Occipital lobe (tissue), 2 donors: ENCODE data around the gene GPSM1. TPM values are rescaled to one million over a fixed set of nuclear protein-coding genes. Genes with fewer than 3 reads are reported as not detected.
A peak's percentile ranks its signal among the peaks of the same experiment; 100 is the strongest.

Experiments
- DNase-seq: peaks from one replicate; lab custom pipeline; 2025; lab: John Stamatoyannopoulos, UW
- total RNA-seq: library from RNA; depleted of rRNA; stranded (reverse); fragments of >200 nt; gene quantifications from one replicate; pipeline ENCODE4 v1.2.3, GENCODE V29; 2014

The GPSM1 gene
- total RNA-seq, 1 donor from 2014 or later, result 73.6 TPM

DNA sequence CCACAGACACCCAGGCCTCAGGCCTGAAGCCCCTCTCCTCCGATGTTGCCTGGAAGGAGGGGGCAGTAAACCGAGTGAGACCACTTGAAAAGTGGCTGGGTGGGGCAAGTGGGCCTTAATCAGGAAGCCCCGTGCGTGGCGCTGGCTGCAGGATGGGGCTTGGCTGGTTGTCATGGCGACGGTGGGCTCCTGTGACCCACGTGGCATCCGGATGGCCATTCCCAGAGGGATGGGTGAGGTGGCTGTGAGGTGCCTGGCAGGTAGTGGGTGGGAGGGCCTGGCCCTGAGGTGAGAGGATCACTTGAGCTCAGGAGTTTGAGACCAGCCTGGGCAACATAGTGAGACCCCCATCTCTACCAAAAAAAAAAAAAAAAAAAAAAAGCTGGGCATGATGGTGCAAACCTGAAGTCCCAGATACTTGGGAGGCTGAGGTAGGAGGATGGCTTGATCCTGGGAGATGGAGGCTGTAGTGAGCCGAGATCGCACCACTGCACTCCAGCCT, 5.2 kb downstream of the GPSM1 start:
- no peak for DNase-seq

GRCh38 chr9:136333045-136333444, 5.7 kb downstream of the GPSM1 start:
- no peak for DNase-seq

DNA sequence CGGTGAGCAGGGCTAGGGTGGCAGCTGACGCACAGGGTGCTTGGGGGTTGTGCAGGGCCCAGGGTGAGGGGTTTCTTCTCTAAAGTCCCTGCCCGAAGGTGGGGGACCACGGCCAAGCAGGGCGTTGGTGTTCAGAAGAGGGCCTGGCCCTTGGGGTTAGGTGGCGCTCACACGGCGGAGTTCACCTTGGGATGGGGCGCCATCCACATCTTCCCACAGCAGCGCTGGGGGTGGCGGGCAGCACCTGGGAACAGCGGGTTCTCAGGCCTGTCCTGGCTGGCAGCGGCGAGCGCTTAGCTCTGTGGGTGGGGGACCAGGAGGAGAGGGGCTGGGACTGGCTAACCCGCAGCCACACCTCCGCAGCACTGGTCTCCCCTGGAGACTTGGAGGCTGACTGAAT, 6.1 kb downstream of the GPSM1 start:
- DNase-seq, result no peak

- DNase-seq, result no peak
Observed at GRCh38 chr9:136334541-136334940, 7.2 kb downstream of the GPSM1 start.

- DNase-seq, result no peak
Observed at GRCh38 chr9:136335296-136336155, 8.2 kb downstream of the GPSM1 start.

DNA sequence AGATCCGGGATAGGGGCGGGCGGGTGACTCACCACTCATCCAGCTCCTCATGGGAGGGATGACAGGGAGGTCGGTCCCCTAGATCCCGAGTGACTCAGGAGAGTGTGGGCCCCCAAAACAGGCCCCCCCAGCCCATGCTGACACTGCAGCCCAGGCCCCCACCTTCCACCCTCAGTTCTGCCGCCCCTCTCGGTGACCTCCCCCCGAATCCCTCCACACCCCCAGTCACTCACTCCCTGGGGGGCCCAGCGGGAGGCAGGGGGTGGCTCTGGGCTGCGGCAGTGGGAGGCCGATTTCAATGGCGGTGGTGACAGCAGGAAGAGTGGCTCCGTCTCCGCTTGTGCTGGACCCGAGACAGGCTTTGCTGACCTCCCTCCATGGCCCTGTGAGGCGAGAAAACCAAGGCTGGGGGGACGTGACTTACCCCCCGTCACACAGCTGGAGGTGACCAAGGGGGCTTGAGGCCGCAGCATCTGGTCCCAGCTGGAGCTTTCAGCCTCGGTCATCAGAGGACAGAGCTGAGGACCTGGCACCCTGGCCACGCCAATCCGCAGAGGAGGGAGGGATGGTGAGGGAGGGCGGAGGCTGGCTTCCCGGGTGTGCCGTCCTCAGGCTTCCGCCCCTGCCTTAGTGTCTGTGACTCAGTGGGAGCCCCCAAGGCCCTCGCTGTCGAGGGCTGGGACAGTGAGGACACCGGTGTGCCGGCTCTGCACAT, 9.0 kb downstream of the GPSM1 start:
- DNase-seq, result no peak

GRCh38 chr9:136336881-136337280, 9.5 kb downstream of the GPSM1 start:
- DNase-seq, result no peak

GRCh38 chr9:136337416-136338395, 10.4 kb downstream of the GPSM1 start:
- no peak for DNase-seq

DNA sequence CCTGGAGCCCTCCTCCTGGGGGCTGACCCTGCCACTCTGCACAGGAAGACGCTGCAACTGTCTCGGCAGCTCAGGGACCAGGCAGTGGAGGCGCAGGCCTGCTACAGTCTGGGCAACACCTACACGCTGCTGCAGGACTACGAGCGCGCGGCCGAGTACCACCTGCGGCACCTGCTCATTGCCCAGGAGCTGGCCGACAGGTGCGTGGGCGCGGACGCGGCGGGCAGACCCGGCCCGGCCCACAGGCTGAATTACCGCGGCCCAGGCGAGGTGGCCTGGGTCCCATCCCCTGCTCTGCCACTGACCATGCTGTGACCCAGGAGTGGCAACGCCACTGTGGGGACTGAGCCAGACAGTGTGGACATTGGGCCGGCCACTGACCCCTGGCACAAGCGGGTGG, 11.2 kb downstream of the GPSM1 start:
- DNase-seq, result no peak

- no peak for DNase-seq
Observed at GRCh38 chr9:136339173-136339957, 12.0 kb downstream of the GPSM1 start.

- DNase-seq, result no peak
Observed at GRCh38 chr9:136339958-136340310, 12.6 kb downstream of the GPSM1 start.

DNA sequence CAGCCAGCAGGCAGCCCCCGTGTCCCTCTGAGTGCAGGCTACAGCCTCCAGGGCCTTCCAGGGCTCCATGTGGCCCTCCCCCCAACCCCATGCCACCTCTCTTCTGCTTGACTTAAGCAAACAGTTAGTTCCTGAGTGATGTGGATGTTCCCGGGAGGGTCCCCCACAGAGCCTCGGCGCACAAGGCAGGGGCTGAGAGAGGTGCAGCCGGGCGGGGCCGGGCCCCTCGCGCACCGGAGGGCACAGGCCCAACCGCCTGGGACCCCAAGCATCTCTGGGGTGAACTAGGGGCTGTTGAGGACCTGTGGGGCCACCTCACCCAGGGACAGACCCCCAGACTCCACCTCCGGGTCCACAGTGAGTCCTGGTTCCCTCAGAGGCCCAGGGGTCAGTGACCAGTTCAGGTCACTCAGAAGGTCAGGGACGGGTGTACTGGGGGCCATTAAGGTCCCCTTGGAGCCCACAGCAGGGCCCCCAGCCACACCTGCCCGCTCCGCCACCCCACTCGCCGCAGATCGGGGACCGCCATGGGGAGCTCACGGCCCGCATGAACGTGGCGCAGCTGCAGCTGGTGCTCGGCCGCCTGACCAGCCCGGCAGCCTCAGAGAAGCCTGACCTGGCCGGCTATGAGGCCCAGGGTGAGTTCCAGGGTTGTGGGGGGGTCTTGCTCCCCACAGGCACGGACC, 13.2 kb downstream of the GPSM1 start:
- DNase-seq, result no peak

DNA sequence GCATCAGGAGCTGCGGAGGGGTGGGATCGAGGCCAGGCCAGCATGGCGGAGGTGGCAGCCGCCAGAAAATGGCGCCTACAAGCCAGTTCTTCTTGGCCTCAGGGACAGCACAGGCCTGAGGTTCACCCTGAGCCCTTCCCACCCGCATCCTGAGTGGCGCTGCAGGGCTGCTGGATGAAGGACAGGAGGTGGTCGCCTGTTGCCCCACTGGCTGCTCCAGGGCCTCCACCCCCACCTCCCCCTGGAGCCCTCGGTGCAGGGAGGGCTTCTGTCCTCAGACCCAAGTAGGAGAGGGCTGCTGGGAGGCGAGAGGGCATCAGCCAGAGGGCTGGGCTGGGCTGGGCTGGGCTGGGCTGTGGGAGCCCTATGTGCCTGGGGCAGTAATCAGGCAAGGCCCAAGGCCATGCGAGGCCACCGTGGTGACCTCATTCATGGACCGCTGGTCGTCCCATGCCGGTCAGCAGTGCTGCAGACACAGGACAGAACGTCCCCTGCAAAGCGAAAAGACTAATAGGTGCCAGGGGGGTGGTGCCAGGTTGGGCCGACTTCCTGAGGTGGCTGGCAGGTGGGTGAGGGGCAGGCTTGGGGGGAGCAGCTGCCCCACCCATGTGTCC, 13.8 kb downstream of the GPSM1 start:
- no peak for DNase-seq

DNA sequence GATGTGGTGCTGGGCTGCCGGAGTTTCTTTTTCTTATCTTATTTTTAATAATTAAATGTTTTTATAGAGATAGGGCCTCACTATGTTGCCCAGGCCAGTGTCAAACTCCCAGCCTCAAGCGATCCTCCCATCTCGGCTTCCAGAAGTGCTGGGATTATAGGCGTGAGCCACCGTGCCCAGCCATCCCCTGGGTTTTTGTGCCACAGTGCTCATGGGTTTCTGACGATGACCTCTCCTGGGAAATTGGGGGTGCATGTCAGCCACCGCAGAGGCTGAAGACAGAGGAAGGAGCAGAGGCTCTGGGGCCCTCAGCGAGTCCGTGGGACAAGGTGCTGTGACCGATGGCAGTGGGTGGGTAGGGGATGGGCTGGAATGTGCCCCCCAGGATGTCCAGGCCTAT, 14.4 kb downstream of the GPSM1 start:
- DNase-seq, result no peak

DNA sequence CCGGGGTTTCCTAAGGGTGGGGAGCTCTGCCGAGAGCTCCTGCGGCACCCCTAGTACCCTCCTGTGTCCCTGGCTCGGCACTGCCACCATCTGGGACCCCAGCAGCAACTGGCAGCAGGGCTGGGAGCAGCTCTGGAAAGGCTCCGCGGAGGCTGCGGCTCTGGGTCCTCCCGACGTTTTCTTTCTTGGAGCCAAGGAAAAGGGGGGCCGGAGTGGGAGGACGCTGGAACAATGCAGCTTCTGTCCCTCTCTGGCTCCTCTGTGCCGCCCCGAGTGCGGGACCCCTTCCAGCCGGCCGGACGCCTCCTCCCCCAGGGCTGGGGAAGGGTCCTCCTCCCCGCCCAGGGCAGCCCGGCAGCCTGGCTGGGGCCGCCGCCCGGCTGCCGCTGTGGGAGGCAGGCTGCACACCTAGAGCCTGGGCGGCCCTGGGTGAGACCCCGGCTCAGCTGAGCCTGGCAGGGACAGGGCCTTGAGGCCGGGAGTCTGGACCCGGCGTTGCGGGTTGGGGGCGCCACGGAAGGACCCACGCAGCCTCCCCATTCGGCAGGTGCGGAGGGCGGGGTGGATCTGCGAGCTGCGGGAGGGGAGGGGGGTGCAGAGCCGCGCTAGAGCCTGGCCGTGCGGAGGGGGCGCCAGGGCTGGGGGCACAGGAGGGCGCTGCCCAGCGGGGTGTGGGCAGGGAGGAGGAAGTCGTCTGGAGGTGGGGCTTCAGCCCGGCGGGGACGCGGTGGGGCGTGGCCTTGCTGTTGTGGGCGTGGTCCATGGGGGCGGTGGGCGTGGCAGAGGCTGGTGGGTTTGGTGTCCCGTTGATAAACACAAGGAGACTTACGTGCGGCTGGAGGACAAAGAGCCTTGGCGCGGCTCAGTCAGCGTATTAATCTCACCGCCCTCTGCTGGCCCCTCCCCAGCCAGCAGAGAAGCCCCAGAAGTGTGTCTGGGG, 15.1 kb downstream of the GPSM1 start:
- DNase-seq, result peak; percentile 36

- DNase-seq, result no peak
Observed at GRCh38 chr9:136343121-136343883, 16.0 kb downstream of the GPSM1 start.

DNA sequence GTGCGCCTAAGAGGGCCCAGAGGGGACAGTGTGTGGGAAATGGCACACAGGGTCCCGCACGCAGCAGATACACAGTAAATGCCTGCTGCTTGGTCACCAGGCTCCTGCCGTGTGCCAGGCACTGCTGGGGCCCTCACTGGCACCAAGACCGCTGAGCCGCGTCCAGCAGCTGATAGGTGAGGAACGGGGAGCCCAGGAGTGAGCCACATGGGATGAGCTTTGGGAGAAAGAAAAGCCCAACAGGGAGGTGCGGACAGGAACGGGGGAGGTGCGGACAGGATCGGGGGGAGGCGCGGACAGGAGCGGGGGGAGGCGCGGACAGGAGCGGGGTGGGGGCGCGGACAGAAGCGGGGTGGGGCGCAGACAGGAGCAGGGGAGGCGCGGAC, 16.5 kb downstream of the GPSM1 start:
- no peak for DNase-seq
